Mucosa of gallbladder (tissue), 1 donor: Measurements from ENCODE around the gene RPL36. TPM values are rescaled to one million over a fixed set of nuclear protein-coding genes. Genes with fewer than 3 reads are reported as not detected.
A peak's percentile ranks its signal among the peaks of the same experiment; 100 is the strongest.

Experiments used
- DNase-seq: peaks from one replicate; pipeline ENCODE4 v3.0.0-alpha.2; 2020; ENCODE audit warnings: low spot score
- total RNA-seq: library from RNA; stranded (reverse); gene quantifications from one replicate; pipeline ENCODE4 v1.2.1, GENCODE V29; 2021
- donor health status: DM: no; HTN: no; CAD: no.

RPL36 gene
- 609 TPM for total RNA-seq

DNA sequence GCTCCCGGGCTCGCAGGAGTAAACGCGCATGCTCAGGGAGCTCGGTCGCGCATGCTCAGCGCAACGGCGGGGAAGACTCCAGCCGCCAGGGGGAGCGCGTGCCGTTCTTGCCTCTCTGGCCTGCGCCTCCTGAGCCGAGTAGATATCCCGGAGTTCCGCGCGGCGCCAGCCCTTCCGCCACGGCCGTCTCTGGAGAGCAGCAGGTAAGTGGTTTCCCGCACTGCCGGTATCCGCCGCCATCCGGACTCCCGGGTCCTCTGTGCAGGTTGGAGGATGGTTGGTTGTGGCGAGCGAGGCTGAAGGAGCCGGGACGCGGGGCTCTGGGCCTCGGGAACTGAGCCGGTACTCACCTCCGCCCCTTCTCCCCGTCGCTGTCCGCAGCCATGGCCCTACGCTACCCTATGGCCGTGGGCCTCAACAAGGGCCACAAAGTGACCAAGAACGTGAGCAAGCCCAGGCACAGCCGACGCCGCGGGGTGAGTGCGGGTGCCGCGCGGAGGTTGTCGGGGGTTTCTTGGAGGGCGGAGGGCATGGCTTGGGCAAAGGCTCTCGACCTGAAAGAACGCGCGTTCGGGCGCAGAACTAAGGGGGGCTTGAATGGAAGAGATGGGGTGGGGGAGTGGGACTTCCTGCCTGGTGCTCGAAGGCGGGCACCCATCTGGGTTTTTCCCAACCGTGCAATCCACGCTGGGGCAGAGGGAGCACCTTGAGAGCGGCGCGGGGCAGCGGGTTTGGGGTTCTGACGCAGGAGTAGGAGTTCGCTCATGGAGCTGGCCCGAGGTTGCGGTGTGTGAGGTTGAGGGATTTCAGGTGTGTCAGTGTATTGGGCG is at the start of gene RPL36:
Gene RPL36 (plus strand): TSS at position 171 of the 830 bp plus-strand sequence. CDS start 213 bp downstream, at position 384.
- peak; percentile 99 for DNase-seq

- DNase-seq: no peak
Observed at GRCh38 chr19:5641171-5641570, 48.9 kb upstream of the RPL36 start.

- no peak for DNase-seq
Observed at GRCh38 chr19:5642204-5642603, 47.9 kb upstream of the RPL36 start.

DNA sequence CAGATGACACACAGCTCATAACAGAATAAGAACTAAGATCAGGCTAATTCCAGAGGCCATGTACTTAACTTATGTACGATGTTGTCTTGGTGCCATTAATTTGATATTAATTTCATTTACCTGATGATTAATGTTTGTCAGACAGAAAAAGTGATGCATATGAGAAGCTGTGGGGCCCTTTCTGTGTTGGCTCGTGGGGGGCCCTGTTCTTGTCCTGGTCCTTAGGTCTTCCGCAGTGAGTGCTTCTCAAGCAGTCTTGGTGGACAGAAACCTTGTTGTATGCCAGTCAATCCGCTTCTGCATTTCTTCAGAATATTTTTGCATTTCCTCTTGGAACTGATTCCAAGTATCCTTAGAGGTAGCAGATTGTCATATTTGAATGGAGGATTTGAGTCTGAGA is 47.0 kb upstream of the RPL36 start:
- DNase-seq: no peak

DNA sequence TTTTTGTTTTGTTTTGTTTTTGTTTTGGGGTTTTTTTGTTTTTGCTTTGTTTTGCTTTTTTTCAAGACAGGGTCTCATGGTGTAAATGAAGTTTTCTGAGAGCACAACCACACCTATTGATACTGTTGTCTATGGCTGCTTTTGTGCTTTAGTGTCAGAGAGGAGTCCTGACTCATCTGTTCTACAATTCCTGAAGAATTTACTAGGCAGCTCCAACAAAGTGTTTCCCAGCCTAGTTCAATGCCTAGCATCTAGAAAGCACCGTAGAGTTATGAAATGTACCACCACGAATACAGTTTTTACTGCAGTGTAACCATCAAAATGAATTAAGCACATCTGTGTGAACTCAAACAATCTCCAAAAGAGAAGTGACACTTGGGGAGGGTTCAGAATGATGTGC is 46.1 kb upstream of the RPL36 start:
- no peak for DNase-seq

DNA sequence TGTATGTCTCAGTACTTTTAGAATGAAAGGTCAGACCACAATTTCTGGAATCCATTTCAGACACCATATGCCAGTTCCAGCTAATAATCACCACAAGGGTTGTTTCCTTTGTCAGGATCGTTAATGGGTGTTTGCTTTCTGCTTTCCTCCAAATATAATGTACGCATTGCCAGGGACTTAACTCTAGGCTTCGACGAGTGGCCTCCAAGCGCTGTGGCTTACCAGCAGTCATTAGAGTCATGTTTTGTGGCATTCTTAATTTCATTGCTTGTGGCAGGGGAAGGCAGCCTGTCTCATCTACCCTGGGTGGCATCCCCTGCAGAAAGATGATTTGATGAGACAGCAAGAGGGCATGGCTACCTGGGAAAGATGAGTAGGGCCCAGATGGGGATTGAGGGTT is 44.7 kb upstream of the RPL36 start:
- no peak for DNase-seq

DNA sequence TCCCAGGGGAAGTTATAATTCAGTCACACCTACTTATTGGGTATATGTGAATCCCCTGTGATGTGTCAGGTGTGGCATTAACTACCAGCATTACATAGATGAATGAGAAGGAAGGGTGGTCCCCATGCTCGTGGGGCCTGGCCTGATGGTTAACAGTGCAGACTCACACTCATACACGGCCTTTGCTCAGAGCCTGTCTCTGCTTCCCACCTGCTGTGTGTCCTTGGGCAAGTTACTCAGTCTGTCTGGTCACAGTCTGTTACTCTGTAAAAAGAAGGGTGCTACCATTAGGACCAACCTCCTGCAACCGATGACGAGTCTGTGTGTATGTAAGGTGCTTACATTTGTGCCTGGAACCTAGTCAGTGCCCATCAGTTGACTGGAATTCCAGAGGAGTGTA is 43.4 kb upstream of the RPL36 start:
- DNase-seq: no peak

GRCh38 chr19:5648464-5648863 is 41.6 kb upstream of the RPL36 start:
- no peak for DNase-seq

DNA sequence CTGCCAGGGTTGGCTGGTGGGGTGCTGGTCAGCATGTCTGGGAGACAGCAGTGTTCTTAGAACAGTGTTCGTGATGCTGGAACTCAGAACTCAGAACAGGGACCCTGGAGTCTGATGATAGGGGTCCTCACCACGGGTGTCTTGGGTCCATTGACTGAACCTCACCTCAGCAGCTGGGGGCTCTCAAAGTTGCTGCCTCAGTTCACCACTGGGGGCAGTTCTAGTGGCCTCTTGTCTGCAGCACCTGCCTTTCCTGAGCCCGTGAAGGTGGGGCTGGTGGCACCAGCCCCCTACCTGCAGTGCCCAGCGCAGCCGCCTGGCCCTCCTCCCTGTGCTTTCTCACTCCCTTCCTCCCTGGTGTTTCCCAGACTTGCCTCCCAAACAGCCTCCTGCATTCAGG is 38.7 kb upstream of the RPL36 start:
- DNase-seq: no peak

DNA sequence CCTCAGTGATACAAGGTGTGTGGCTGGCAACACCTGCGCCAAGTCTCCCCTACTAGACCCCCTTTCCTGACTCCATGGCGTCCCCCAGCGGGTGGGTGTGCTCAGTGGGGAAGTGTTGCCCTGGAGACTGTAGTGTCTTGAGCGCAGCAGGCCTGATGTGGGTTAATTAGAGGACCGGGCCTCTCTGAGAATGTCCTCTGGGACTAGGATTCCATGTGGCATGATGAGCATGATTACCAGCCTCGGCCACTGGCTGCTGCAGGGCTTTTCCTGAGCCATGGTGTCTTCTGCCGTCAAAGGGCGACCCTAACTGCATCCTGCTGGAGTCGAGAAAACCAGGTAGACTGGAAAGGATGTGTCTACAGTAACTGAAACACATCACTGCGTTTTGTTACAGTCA is 37.8 kb upstream of the RPL36 start:
- DNase-seq: no peak

GRCh38 chr19:5654931-5655330 is 35.2 kb upstream of the RPL36 start:
- DNase-seq: no peak

- no peak for DNase-seq
Observed at GRCh38 chr19:5655412-5655811, 34.7 kb upstream of the RPL36 start.

DNA sequence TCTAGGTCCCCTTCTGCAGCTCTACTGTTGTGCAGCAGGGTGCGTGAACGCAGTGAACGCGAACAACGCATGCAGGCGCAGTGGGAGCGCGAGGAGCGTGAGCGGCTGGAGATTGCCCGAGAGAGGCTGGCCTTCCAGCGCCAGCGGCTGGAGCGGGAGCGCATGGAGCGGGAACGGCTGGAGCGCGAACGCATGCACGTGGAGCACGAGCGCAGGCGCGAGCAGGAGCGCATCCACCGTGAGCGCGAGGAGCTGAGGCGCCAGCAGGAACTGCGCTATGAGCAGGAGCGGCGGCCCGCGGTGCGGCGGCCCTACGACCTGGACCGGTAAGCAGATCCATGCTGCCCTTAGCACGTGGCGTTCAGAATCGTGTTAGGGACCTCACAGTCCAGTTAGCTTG is 28.6 kb upstream of the RPL36 start:
- no peak for DNase-seq

GRCh38 chr19:5663904-5664303 is 26.2 kb upstream of the RPL36 start:
- DNase-seq: no peak

- no peak for DNase-seq
Observed at GRCh38 chr19:5664515-5664914, 25.6 kb upstream of the RPL36 start.

DNA sequence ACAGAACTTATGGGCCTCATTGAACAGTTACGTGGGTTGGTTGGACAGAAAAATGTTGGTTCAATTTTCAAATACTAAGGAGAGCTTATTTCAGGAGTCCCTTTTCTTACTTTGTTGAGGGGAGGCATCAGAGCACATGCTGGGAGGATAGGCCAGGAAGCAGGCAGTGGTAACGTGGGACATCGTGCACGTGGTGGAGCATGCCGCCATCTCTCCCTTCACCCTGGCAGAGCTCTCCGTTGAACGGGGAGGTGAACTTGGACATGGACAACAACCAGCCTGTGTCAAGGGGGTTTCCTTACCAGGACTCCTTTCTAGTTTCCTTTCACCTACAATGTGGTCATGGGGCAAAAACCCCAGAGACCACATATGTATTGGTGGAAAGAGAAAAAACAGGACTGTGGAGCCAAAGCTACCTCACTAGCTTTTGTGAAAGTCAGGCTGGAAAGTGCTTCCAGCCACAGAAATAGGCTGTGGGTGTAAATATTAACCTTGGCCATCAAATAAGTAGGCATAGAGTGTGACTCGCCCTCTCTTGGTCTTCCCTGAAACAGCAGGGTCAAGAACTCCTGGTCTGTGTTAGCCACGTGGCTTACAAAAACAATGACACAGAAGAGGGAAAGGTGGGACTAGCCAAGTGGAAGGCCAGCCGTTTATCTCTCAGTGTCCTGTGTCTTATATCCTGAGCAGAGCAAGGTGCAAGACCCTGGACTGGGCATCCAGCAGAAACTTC is 24.1 kb upstream of the RPL36 start:
- DNase-seq: no peak

DNA sequence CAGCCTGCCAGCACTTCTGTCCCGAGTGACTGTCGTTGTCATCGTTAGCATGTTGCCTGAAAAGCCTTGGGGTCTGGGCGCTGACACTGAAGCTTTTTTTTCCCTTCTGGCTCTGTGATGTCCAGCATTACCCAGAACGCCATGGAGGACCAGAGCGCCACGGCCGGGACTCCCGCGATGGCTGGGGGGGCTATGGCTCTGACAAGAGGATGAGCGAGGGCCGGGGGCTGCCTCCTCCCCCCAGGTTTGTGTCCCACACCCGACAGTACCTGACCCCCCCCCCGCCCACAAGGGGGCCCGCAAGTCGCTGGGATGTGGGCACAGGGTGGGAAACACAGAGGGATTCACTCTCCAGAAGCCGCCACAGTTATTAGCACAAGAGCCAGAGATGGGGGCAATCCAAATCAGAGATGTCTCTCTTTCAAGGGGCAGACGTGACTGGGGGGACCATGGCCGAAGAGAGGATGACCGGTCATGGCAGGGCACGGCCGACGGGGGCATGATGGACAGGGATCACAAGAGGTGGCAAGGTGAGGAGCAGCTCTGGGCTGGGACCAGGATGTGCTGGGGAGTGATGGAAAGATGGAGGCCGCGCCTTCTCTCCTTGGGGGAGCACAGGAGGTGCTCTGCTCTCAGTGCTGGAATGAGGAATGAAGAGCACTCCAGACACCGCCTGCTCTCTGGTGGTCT is 23.0 kb upstream of the RPL36 start:
- DNase-seq: no peak

DNA sequence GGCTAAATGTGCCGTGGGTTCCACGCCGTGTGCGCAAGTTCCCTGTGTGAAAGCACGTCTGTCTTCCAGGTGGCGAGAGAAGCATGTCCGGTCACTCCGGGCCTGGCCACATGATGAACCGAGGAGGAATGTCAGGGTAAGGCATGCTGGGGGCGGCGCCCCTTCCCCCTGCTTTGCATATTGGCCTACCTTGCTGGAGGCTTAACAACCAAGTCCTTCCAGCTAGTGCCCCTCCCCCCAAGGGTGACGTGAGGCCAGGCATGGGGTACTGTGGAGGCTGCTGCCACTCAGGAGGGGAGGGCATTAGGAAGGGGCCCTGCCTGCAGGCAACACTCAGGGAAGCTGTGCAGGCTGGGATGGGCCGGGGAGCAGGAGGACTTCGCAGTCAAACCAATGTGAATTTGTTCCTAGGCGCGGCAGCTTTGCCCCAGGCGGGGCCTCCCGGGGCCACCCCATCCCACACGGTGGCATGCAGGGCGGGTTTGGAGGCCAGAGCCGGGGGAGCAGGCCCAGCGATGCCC is 22.3 kb upstream of the RPL36 start:
- no peak for DNase-seq

GRCh38 chr19:5669212-5669611 is 20.9 kb upstream of the RPL36 start:
- no peak for DNase-seq

DNA sequence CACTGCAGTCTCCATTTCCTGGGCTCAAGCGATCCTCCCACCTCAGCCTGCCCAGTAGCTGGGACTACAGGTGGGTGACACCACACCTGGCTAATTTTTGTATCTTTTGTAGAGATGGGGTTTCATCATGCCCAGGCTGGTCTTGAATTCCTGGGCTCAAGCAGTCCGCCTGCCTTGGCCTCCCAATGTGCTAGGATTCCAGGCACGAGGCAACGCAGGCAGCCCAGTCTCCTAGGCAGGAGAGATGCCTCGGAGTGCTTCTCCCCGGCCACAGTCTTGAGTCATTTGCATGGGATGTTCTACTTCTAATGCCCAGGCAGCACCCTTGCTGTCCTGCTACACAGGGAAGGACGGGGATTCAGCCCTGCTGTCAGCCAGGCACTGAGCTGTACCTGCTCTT is 18.5 kb upstream of the RPL36 start:
- no peak for DNase-seq

DNA sequence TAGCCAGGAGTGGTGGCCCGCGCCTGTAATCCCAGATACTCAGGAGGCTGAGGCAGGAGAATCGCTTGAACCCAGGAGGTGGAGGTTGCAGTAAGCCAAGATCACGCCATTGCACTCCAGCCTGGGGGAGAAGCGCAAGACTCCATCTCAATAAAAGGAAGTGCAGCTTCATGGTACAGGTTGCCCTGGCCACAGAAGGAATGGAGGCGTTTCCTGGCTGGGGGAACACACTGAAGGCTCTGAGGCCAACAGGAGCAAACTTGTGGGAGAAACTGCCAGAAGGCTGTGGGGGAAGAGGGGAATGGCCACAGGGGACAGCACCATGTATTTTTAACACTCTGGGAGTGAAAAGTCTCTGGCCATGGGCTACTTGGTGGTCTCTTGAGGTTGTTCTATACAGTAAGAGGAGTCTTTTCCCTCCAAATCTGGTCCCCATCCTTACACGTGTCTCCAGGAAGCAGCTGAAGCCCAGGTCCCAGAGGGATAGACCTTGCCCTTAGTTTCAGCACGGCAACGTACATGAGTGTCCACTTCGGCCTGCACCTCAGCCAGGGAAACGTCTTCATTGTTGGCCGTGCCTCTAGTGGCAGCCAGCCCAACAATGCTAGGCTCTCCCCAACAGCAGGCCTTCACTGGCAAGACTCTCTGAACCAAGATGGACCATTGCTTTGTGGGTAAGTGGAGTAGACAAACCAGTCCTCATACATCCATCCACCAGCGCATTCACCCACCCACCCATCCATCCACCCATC is 17.2 kb upstream of the RPL36 start:
- no peak for DNase-seq

GRCh38 chr19:5673752-5674151 is 16.3 kb upstream of the RPL36 start:
- no peak for DNase-seq
